GM12875 (cell line): ENCODE data around the gene OXCT1.
"Not testable (repeated sequence)": the region's sequence is repeated elsewhere in the genome, so short reads cannot be mapped to it uniquely, and the experiment has no call there.

Experiments used
- H3K4me3 ChIP-seq: one replicate; pipeline ENCODE4 v1.5.1; 2011; ENCODE audit warnings: low read depth, low read length, control low read depth
- CTCF ChIP-seq: IDR thresholded peaks from 2 replicates; pipeline ENCODE4 v1.5.1; 2011; ENCODE audit warnings: low read depth, mild to moderate bottlenecking, control low read depth, inconsistent platforms, low read length, moderate library complexity, borderline replicate concordance; ENCODE audit not compliant: insufficient read depth

Gene OXCT1

GRCh38 chr5:41735213-41735612 is 135.0 kb downstream of the OXCT1 start:
- H3K4me3 ChIP-seq, result no peak overlapping the region
- no peak for TF ChIP-seq CTCF

GRCh38 chr5:41729381-41729780 is 140.8 kb downstream of the OXCT1 start:
- not testable (repeated sequence) for H3K4me3 ChIP-seq

- TF ChIP-seq CTCF, result no peak
- H3K4me3 ChIP-seq, result no peak overlapping the region
Measured at GRCh38 chr5:41728281-41728680, 141.9 kb downstream of the OXCT1 start.

- TF ChIP-seq CTCF, result no peak
- H3K4me3 ChIP-seq, result no peak overlapping the region
Measured at GRCh38 chr5:41722359-41722950, 147.8 kb downstream of the OXCT1 start.

- TF ChIP-seq CTCF, result no peak
- no peak overlapping the region for H3K4me3 ChIP-seq
Measured at GRCh38 chr5:41721516-41721915, 148.7 kb downstream of the OXCT1 start.

GRCh38 chr5:41716382-41716781 is 153.8 kb downstream of the OXCT1 start:
- H3K4me3 ChIP-seq, result no peak overlapping the region
- TF ChIP-seq CTCF, result no peak

GRCh38 chr5:41714446-41714845 is 155.8 kb downstream of the OXCT1 start:
- not testable (repeated sequence) for H3K4me3 ChIP-seq

- no peak overlapping the region for H3K4me3 ChIP-seq
- no peak for TF ChIP-seq CTCF
Measured at GRCh38 chr5:41708604-41708940, 161.7 kb downstream of the OXCT1 start.
